Thyroid gland (tissue), 4 donors: Measurements from ENCODE around the gene CAMTA1. TPM values are rescaled to one million over a fixed set of nuclear protein-coding genes. Genes with fewer than 3 reads are reported as not detected.

Source experiments
- DNase-seq, 2 donors: peaks; one replicate each; pipeline ENCODE4 v3.0.0-alpha.2; 2019
- H3K27ac ChIP-seq, 3 donors: fragments of 200-600 bp; sonication (generic); 1 replicate in 2 of 3; 2 replicates in 1 of 3; pipeline ENCODE4 v1.5.1; 2016 to 2019; ENCODE audit warnings: mild to moderate bottlenecking in 1 of 3, moderate library complexity in 1 of 3
- H3K27me3 ChIP-seq: fragments of 200-600 bp; sonication (generic); one replicate; pipeline ENCODE4 v1.5.1; 2019
- H3K36me3 ChIP-seq, 2 donors: fragments of 200-600 bp; sonication (generic); one replicate each; pipeline ENCODE4 v1.5.1; 2016 to 2019
- H3K4me1 ChIP-seq, 2 donors: fragments of 200-600 bp; sonication (generic); one replicate each; pipeline ENCODE4 v1.5.1; 2017 to 2019
- H3K4me3 ChIP-seq, 3 donors: fragments of 200-600 bp; sonication (generic); replicated peaks in 1 of 3; 1 replicate in 2 of 3; 2 replicates in 1 of 3; pipeline ENCODE4 v1.5.1; 2016; ENCODE audit warnings: mild to moderate bottlenecking in 1 of 3
- H3K9me3 ChIP-seq: fragments of 200-600 bp; sonication (generic); one replicate; pipeline ENCODE4 v1.5.1; 2017
- POLR2A ChIP-seq, 2 donors: fragments of 450-650 bp; IDR thresholded peaks; one replicate each; pipeline ENCODE4 v1.6.1; 2017; ENCODE audit warnings: antibody characterized with exemption in 2 of 2, mild to moderate bottlenecking in 2 of 2, moderate library complexity in 1 of 2
- WGBS, 2 donors: methylation state at CpG; one replicate each; pipeline ENCODE4 v1.1.5; 2017; 5-methylcytosine and 5-hydroxymethylcytosine counted together
- intact Hi-C: fragments of 100-400 bp; cut with DNase I; formaldehyde crosslinking; loops from one replicate; pipeline ENCODE4 v1.15.1; 2023
- total RNA-seq, 4 donors: library from RNA; depleted of rRNA; stranded (reverse); fragments of >200 nt; gene quantifications; one replicate each; pipeline ENCODE4 v1.2.3, GENCODE V29; 2016
- TF ChIP-seq, protein P1 (sequence below), 6 experiments: fragments of 200-600 bp in 3 of 6; fragments of 450-650 bp in 3 of 6; sonication (generic) in 3 of 6; IDR thresholded peaks; one replicate each; pipeline ENCODE4 v1.5.1; 2016 to 2019; ENCODE audit warnings: antibody characterized with exemption in 6 of 6, mild to moderate bottlenecking in 2 of 6, inconsistent platforms in 1 of 6, moderate library complexity in 1 of 6

CAMTA1 gene
- total RNA-seq, 4 donors from 2014 or later = 63.9 to 124 (median 101) TPM

DNA sequence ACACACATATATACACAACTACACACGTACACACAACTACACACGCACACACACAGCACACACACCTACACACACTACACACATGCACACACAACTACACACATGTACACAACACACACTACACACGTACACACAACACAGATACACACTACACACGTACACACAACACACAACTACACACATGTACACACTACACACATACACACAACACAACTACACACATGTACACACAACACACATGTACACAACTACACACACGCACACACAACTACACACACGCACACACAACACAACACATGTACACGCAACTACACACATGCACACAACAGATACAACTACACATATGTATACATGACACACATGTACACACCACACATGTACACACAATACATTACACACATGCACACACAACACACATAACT lies 318.1 kb downstream of the CAMTA1 start:
- H3K9me3 ChIP-seq = no peaks in the 10 kb centered on the region
- no peaks in the 10 kb centered on the region for H3K27me3 ChIP-seq
- 86 to 88% methylated on average over 7 of the region's 7 CpGs for WGBS, 2 donors
- H3K4me3 ChIP-seq = no peak overlapping the region
- DNase-seq = no peak
- no peak for TF ChIP-seq POLR2A (IDR thresholded peaks at IDR 0.05)
- TF ChIP-seq, protein P1, sequence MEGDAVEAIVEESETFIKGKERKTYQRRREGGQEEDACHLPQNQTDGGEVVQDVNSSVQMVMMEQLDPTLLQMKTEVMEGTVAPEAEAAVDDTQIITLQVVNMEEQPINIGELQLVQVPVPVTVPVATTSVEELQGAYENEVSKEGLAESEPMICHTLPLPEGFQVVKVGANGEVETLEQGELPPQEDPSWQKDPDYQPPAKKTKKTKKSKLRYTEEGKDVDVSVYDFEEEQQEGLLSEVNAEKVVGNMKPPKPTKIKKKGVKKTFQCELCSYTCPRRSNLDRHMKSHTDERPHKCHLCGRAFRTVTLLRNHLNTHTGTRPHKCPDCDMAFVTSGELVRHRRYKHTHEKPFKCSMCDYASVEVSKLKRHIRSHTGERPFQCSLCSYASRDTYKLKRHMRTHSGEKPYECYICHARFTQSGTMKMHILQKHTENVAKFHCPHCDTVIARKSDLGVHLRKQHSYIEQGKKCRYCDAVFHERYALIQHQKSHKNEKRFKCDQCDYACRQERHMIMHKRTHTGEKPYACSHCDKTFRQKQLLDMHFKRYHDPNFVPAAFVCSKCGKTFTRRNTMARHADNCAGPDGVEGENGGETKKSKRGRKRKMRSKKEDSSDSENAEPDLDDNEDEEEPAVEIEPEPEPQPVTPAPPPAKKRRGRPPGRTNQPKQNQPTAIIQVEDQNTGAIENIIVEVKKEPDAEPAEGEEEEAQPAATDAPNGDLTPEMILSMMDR (IDR thresholded peaks at IDR 0.05) = no peak
- H3K36me3 ChIP-seq = no peaks in the 10 kb centered on the region
- H3K4me1 ChIP-seq = no peaks in the 10 kb centered on the region
- no peak overlapping the region for H3K27ac ChIP-seq
- intact Hi-C loops = no loop called here

DNA sequence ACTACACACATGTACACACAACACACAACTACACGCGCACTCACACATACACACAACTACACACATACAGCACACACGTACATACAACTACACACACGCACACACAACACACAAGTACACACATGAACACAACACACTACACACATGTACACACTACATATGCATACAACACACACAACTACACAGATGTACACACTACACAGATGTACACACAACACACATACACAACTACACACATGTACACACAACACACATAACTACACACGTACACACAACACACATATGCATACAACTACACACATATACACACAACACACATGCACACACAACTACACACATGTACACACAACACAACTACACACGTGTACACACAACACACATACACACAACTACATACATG lies 318.6 kb downstream of the CAMTA1 start:
- H3K27ac ChIP-seq = no peak overlapping the region
- intact Hi-C loops = no loop called here
- no peak for DNase-seq
- no peak overlapping the region for H3K4me3 ChIP-seq
- TF ChIP-seq, protein P1 (IDR thresholded peaks at IDR 0.05) = no peak
- TF ChIP-seq POLR2A (IDR thresholded peaks at IDR 0.05) = no peak
- H3K4me1 ChIP-seq = no peaks in the 10 kb centered on the region
- no peaks in the 10 kb centered on the region for H3K9me3 ChIP-seq
- 73 to 80% methylated on average over 6 of the region's 6 CpGs for WGBS, 2 donors
- no peaks in the 10 kb centered on the region for H3K36me3 ChIP-seq
- H3K27me3 ChIP-seq = no peaks in the 10 kb centered on the region

DNA sequence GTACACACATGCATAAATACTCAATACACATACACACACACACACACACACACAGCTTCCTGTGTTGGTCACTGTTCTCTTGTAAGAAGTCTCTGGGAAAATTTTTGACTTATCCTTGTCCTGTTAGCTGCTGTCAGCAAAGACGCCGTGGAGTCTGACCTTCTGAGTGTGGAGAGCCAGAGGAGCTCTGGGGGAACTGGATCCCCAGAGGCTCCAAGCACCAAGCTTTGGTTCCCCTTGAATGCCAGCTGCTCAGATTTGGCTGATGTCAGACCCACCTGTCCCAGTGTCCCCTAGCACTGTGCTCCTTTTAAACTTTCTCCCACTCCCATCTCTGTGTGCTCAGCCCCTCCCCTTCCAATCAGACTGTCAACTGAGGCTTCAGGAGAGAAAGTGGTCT lies 319.1 kb downstream of the CAMTA1 start:
- Histone ChIP-seq H3K27ac (no peak overlapping the region), H3K27me3 (no peaks in the 10 kb centered on the region), H3K4me3 (no peak overlapping the region), H3K9me3 (no peaks in the 10 kb centered on the region), H3K4me1 (no peaks in the 10 kb centered on the region), H3K36me3 (no peaks in the 10 kb centered on the region)
- 18 to 45% methylated on average over 2 of the region's 2 CpGs for WGBS, 2 donors
- no peak for DNase-seq
- no peak for TF ChIP-seq POLR2A (IDR thresholded peaks at IDR 0.05)
- intact Hi-C loops = no loop called here

DNA sequence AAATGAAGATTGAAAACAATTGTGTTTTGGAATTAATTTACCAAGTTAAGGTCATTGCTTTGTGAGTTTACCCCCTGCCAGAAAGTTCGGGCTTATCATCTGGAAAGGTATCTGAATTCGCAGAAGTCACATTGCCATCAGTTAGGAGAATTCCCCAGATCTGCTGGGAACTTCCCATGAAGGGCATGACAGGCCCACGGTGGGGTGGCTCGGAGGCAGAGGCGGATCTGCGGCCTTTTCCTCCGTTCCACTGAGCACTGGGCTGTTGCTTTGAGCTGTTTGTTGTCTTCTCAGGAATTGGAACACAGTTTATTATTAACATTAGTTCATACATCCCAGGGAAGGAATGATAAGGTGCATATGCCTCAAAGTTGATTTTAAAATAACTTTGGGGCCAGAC lies 320.0 kb downstream of the CAMTA1 start:
- Histone ChIP-seq H3K4me3 (no peak overlapping the region), H3K4me1 (no peaks in the 10 kb centered on the region), H3K9me3 (no peaks in the 10 kb centered on the region), H3K27ac (no peak overlapping the region), H3K27me3 (no peaks in the 10 kb centered on the region), H3K36me3 (no peaks in the 10 kb centered on the region)
- TF ChIP-seq, protein P1 (IDR thresholded peaks at IDR 0.05) = no peak
- no peak for TF ChIP-seq POLR2A (IDR thresholded peaks at IDR 0.05)
- 69 to 76% methylated on average over 7 of the region's 7 CpGs for WGBS, 2 donors
- intact Hi-C loops = no loop called here
- no peak for DNase-seq

DNA sequence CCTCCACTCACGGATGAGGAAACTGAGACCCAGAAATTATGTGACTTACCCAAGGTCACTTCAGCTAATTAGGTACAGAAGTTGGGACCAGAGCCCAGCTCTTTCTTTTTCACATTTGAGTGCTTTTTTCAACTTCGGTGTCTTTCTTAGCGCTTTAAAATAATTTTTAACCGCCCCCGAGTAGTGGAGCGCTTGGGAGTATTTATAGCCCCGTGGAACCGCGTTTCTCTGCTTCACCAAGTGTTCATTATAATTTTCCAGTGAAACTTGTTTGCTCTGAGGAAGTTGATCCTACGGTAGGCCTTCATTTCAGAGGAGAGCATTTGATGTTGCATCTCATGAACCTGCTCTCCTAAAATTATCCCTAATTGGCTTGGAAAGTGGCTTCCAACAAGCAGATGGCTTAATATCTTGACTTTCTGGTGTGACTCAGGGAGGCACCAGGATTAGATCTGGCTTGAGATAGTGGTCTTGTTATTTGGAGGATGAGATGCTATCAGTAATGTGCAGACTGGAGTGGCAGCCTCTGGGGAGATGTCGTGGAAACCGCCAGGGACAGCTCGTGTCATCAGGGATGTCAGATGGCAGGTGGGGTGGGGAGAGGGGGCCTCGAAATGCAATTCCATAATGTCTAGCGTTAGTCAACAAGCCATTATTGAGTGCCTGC lies 321.3 kb downstream of the CAMTA1 start:
- intact Hi-C loops = no loop called here
- Histone ChIP-seq H3K36me3 (no peaks in the 10 kb centered on the region), H3K4me1 (no peaks in the 10 kb centered on the region), H3K27ac (no peak overlapping the region), H3K27me3 (no peaks in the 10 kb centered on the region), H3K4me3 (no peak overlapping the region), H3K9me3 (no peaks in the 10 kb centered on the region)
- WGBS, 2 donors = 80 to 83% methylated on average over 15 of the region's 15 CpGs
- no peak for DNase-seq
- no peak for TF ChIP-seq POLR2A (IDR thresholded peaks at IDR 0.05)
- TF ChIP-seq, protein P1 (IDR thresholded peaks at IDR 0.05) = no peak
